Gastrocnemius medialis (tissue), 4 donors: ENCODE measurements around the gene STKLD1.

Source experiments
- CTCF ChIP-seq, 5 experiments: fragments of 450-650 bp in 3 of 5; fragments of 200-600 bp in 2 of 5; sonication (generic) in 2 of 5; IDR thresholded peaks in 4 of 5; conservative IDR thresholded peaks in 1 of 5; 1 replicate in 4 of 5; 2 replicates in 1 of 5; pipeline ENCODE4 v1.5.1; 2016 to 2019; ENCODE audit warnings: antibody characterized with exemption in 5 of 5, mild to moderate bottlenecking in 3 of 5, moderate library complexity in 3 of 5
- POLR2A ChIP-seq, 2 donors: fragments of 450-650 bp; IDR thresholded peaks; one replicate each; pipeline ENCODE4 v1.6.1; 2017; ENCODE audit warnings: antibody characterized with exemption in 2 of 2, mild to moderate bottlenecking in 2 of 2, moderate library complexity in 2 of 2

GRCh38 chr9:133421615-133422542 lies 45.7 kb downstream of the STKLD1 start, which contains the start of gene ADAMTS13:
- TF ChIP-seq POLR2A (IDR thresholded peaks at IDR 0.05) (no peak), CTCF (IDR thresholded peaks at IDR 0.05 in 4 of 5, conservative IDR thresholded peaks at IDR 0.05 in 1 of 5) (no peak)
